Muscle layer of colon (tissue), 2 donors: ENCODE measurements around the gene COL6A5.
"Not testable (repeated sequence)": the region's sequence is repeated elsewhere in the genome, so short reads cannot be mapped to it uniquely, and the experiment has no call there.

ENCODE experiments used
- H3K27ac ChIP-seq: one replicate; pipeline ENCODE4 v1.7.0; 2013; ENCODE audit warnings: low read depth, mild to moderate bottlenecking, low read length, moderate library complexity
- H3K27me3 ChIP-seq, 2 donors: one replicate each; pipeline ENCODE4 v1.7.0; 2013; ENCODE audit warnings: low read length in 2 of 2, mild to moderate bottlenecking in 2 of 2; ENCODE audit not compliant: insufficient read depth in 2 of 2, control insufficient read depth in 1 of 2
- H3K36me3 ChIP-seq: one replicate; pipeline ENCODE4 v1.7.0; 2013; ENCODE audit warnings: mild to moderate bottlenecking, low read length; ENCODE audit not compliant: insufficient read depth
- H3K4me1 ChIP-seq: one replicate; pipeline ENCODE4 v1.7.0; 2013; ENCODE audit warnings: mild to moderate bottlenecking, low read length; ENCODE audit not compliant: insufficient read depth
- H3K4me3 ChIP-seq, 2 donors: one replicate each; pipeline ENCODE4 v1.7.0; 2013; ENCODE audit warnings: low read length in 2 of 2, low read depth in 1 of 2, mild to moderate bottlenecking in 1 of 2, moderate library complexity in 1 of 2
- H3K9ac ChIP-seq: one replicate; pipeline ENCODE4 v1.7.0; 2013; ENCODE audit warnings: low read length
- H3K9me3 ChIP-seq: one replicate; pipeline ENCODE4 v1.7.0; 2013; ENCODE audit warnings: mild to moderate bottlenecking, low read length
- donor health status: abdominal sarcoma.
- donor health status: Adenocarcinoma of cecum.

Gene COL6A5

DNA sequence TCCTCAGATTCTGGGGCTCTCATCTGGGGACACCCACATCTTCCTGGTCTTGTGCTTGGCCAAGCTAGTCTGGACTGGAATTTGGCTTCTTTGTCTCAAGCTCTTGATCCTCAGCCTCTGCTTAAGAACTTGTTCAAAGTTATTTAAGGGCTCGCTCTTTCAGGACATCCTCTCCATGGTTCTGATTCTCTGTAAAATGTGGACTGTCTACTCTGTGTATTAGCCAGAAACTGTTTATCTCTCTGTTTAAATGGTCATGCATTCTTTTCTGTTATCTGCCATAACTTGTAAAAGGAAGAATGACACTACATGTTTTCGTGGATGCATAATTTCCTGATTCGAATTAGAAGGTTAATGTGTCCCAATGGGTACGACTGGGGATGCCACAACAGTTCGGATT lies 79.4 kb downstream of the COL6A5 start:
- Histone ChIP-seq H3K27ac (no peak overlapping the region), H3K4me3 (no peak overlapping the region), H3K36me3 (no peaks in the 10 kb centered on the region), H3K9me3 (no peaks in the 10 kb centered on the region), H3K4me1 (no peaks in the 10 kb centered on the region), H3K9ac (no peak overlapping the region), H3K27me3 (no peaks in the 10 kb centered on the region)

DNA sequence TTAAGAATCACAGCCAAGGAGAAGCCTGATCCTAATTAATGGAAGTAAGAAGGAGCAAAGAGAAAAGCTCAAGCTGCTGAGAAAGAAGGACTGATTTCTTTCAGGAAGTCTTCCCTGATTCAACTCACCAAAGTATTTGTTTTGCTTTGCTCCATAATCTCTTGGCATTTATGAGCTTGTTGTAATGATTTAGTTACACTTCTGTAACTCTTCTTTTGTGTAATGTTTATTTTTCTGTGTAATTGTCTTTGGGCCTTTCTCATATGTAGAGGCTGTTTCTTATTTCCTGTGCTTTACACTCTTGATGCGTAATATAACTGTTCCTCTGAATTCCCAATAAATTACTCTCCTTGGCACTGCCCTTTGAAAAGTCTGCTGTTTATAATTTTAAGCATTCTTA lies 80.0 kb downstream of the COL6A5 start:
- no peak overlapping the region for H3K4me3 ChIP-seq
- no peaks in the 10 kb centered on the region for H3K36me3 ChIP-seq
- H3K4me1 ChIP-seq: no peaks in the 10 kb centered on the region
- no peak overlapping the region for H3K27ac ChIP-seq
- H3K27me3 ChIP-seq: no peaks in the 10 kb centered on the region
- no peaks in the 10 kb centered on the region for H3K9me3 ChIP-seq
- H3K9ac ChIP-seq: no peak overlapping the region

DNA sequence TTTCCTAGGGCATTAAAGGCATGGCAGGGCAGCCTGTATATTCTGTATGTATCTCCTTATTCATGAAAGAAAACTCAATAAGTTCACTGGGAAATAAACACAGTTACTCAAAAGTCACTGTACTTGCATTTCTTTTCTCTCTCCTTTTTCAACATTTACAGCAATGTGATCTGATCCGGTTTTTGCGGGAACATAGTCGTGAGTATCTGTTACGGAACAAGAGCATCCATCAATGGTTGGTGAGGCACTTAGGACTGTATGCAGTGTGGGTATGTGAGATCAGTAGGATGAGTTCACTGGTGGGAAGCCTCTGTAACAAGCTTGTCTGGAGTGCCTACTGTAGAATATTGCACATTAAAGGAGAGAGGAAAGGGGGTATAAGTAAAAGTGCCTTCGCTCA lies 80.7 kb downstream of the COL6A5 start:
- no peak overlapping the region for H3K4me3 ChIP-seq
- no peak overlapping the region for H3K9ac ChIP-seq
- H3K27ac ChIP-seq: no peak overlapping the region
- H3K27me3 ChIP-seq: no peaks in the 10 kb centered on the region
- no peaks in the 10 kb centered on the region for H3K9me3 ChIP-seq
- no peaks in the 10 kb centered on the region for H3K4me1 ChIP-seq
- no peaks in the 10 kb centered on the region for H3K36me3 ChIP-seq

DNA sequence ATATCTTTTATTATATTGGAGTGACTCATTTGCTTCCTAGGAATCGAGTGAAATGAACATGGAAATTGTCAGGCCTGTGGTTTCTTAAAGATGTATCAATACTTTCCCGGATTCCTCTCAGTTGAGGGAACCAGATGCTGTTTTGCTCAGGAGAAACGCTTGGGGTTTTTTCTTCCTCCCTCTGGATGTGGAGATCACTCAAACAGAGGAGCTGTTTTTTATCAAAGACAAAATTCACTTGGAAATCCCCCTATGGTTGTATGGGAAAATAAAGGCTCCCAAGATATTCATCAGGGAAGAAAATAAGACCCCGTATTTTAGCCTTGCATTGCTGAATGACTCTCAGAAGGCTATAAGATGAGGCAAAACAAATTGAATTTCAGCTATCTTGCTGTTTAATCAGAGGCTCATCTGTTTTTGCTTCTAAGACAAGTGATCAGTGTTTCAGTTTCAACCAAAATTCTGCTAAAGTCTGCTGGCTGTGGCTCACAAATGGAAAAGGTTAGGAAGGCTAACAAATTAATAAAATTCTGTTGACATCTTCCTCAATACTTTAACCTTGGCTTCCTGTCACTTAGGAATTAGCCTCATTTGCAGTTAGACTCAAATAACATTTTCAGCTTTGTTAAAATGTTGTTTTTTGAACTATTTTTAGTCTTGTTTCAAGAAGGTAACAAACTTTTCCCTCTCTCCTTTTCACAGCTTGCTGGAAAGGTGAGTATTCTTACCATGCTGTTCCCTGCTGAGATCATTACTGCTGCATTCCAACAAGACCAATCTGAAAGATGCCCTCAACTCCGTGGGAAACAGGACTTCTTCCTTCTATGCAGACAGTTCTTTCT lies 83.6 kb downstream of the COL6A5 start:
- no peaks in the 10 kb centered on the region for H3K9me3 ChIP-seq
- no peak overlapping the region for H3K9ac ChIP-seq
- H3K36me3 ChIP-seq: no peaks in the 10 kb centered on the region
- no peak overlapping the region for H3K27ac ChIP-seq
- H3K4me3 ChIP-seq: no peak overlapping the region
- H3K4me1 ChIP-seq: no peaks in the 10 kb centered on the region
- no peaks in the 10 kb centered on the region for H3K27me3 ChIP-seq

DNA sequence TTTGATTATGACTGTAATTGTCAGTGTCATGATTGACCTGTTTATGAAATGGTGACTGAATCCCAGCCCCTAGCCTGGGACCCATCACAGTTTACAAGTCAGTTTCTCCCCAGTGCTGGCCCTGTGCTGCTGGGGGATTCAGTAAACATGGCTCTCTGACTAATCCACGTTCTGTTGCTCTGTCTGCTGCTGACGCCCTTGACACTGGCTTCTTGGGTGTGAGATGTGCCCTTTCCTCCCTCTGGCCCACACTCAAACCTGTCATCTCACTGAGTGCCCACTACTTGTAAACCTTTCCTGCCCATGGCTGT lies 84.2 kb downstream of the COL6A5 start:
- no peaks in the 10 kb centered on the region for H3K9me3 ChIP-seq
- no peak overlapping the region for H3K4me3 ChIP-seq
- no peak overlapping the region for H3K9ac ChIP-seq
- H3K4me1 ChIP-seq: no peaks in the 10 kb centered on the region
- no peak overlapping the region for H3K27ac ChIP-seq
- H3K27me3 ChIP-seq: no peaks in the 10 kb centered on the region
- H3K36me3 ChIP-seq: no peaks in the 10 kb centered on the region

DNA sequence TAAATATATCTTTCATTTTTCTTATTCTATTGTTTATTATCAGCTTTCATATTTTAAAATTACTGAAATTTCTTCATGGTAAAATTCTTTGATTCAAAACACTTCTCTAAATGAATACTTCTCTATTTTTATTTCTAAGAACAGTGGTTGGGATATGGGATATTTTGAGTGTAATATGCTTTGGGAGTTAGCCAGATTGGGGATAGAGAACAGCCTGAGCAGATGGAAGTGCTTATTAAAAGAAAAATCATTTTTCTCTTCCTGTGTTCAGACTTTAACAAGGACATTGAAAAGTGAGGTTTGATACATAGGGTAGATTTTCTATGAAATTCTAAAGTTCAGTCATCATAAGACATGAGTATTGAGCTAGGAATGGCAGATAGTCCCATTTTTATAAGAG lies 84.8 kb downstream of the COL6A5 start:
- H3K36me3 ChIP-seq: no peaks in the 10 kb centered on the region
- no peaks in the 10 kb centered on the region for H3K27me3 ChIP-seq
- no peaks in the 10 kb centered on the region for H3K4me1 ChIP-seq
- no peak overlapping the region for H3K27ac ChIP-seq
- no peak overlapping the region for H3K9ac ChIP-seq
- no peaks in the 10 kb centered on the region for H3K9me3 ChIP-seq
- H3K4me3 ChIP-seq: no peak overlapping the region

DNA sequence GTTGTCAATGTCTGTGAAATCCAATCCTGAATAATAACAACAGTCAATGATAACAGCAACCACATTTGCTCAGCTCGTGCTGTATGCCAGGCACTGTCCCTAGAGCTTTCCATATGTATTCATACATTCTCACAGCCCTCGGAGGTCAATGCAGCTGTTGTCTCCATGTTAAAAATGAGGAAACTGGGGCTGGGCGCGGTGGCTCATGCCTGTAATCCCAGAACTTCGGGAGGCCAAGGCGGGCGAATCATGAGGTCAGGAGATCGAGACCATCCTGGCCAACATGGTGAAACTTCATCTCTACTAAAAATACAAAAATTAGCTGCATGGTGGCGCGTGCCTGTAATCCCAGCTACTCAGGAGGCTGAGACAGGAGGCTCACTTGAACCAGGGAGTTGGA lies 86.6 kb downstream of the COL6A5 start:
- not testable (repeated sequence) for H3K9ac ChIP-seq, H3K9me3 ChIP-seq, H3K4me3 ChIP-seq, H3K27me3 ChIP-seq, H3K27ac ChIP-seq, H3K36me3 ChIP-seq, H3K4me1 ChIP-seq

DNA sequence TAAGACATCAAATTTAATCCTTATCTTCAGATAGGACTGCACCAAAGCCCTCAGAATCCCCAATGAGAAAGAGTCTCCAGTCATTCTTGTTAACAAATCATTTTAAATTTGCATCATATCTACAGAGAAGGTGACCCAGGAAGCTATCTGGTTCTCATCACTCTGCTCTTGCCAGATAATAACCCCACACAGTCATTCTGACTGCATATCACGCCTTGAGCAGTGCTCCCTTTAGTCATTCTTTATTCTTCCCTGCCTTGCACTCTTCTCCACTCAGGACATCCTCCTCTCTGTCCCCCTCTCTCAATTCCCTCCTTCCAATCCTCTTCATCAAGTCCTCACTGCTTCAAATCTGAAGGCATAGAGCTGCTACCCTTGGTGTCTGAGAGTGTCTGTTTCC lies 87.8 kb downstream of the COL6A5 start:
- no peak overlapping the region for H3K4me3 ChIP-seq
- no peaks in the 10 kb centered on the region for H3K9me3 ChIP-seq
- no peak overlapping the region for H3K27ac ChIP-seq
- no peaks in the 10 kb centered on the region for H3K27me3 ChIP-seq
- H3K4me1 ChIP-seq: no peaks in the 10 kb centered on the region
- no peaks in the 10 kb centered on the region for H3K36me3 ChIP-seq
- H3K9ac ChIP-seq: no peak overlapping the region

DNA sequence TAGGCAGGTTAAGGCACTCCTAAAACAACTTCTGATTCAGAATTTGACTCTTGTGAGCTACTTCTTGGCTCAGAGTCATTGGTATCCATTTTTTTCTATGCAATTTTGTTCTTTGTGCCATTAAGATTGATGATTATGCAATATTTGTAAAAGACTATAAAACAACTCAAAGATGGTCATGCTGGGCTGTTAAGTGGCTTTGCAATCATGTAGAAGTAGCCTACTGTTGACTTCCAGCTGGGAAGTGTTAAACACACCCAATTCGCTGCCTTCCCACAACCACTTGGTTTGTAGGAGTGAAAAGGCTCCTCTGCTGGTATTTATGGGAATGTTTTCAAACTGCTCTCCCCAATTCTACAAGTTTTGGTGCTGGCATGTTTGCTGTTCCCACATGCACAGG lies 96.8 kb downstream of the COL6A5 start:
- no peaks in the 10 kb centered on the region for H3K9me3 ChIP-seq
- no peak overlapping the region for H3K27ac ChIP-seq
- H3K4me3 ChIP-seq: no peak overlapping the region
- no peaks in the 10 kb centered on the region for H3K36me3 ChIP-seq
- H3K27me3 ChIP-seq: no peaks in the 10 kb centered on the region
- H3K9ac ChIP-seq: no peak overlapping the region
- no peaks in the 10 kb centered on the region for H3K4me1 ChIP-seq

DNA sequence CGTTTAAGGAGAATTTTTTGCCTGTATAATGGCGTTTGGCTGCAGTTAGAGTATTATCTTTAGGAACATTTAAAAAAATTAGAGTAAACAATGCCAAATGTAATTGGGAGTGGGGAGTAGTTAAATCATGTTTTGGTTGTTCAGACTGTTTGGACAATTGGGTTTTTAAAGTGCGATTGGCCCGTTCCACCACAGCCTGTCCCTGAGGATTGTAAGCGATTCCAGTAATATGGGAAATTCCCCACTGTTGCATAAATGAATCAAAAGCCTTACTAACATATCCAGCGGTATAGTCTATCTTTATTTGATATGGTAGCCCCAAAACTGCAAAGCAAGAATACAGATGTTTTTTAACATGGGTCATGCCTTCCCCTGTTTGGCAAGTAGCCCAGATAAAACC lies 101.4 kb downstream of the COL6A5 start:
- not testable (repeated sequence) for H3K9ac ChIP-seq, H3K9me3 ChIP-seq, H3K27me3 ChIP-seq, H3K4me1 ChIP-seq, H3K27ac ChIP-seq, H3K4me3 ChIP-seq, H3K36me3 ChIP-seq

DNA sequence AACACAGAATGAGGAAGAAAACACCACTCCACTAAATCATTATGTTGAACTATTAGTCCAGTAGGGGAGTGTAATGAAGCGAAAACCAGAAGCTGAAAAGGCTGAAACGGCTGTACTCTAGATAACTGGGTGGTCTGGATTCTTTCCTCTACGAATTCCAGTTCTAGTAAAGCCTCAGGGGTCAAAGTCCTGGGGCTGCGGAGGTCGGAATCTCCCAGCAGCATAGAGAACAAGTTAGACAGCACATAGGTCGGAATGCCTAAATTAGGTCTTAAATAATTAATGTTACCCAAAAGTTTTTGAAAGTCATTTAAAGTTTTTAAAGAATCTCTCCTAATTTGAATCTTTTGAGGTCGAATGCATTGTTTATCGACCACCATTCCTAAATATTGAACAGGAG lies 102.7 kb downstream of the COL6A5 start:
- not testable (repeated sequence) for H3K36me3 ChIP-seq, H3K4me3 ChIP-seq, H3K4me1 ChIP-seq, H3K27ac ChIP-seq, H3K9ac ChIP-seq, H3K27me3 ChIP-seq, H3K9me3 ChIP-seq

DNA sequence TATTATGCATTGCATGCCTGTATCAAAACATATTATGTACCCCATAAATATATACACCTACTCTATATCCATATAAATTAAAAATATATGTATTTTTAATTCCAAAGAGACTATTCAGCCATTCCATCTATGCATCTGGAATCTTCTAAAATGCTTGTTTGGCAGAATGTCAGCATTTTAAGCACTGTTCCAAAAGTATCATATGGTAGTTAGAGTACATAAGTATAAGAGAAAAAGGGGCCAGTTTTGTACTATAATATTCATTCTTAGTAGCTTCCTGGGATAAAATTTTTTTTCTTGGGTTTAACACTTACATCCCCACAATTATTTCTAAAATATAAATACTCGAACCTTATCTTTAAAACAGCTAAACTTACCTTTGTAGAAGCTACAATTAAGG lies 111.1 kb downstream of the COL6A5 start:
- no peaks in the 10 kb centered on the region for H3K27me3 ChIP-seq
- no peak overlapping the region for H3K4me3 ChIP-seq
- H3K36me3 ChIP-seq: no peaks in the 10 kb centered on the region
- no peak overlapping the region for H3K27ac ChIP-seq
- no peaks in the 10 kb centered on the region for H3K4me1 ChIP-seq
- no peaks in the 10 kb centered on the region for H3K9me3 ChIP-seq
- no peak overlapping the region for H3K9ac ChIP-seq
